ENCODE measurements around the gene GGT7.

DNA sequence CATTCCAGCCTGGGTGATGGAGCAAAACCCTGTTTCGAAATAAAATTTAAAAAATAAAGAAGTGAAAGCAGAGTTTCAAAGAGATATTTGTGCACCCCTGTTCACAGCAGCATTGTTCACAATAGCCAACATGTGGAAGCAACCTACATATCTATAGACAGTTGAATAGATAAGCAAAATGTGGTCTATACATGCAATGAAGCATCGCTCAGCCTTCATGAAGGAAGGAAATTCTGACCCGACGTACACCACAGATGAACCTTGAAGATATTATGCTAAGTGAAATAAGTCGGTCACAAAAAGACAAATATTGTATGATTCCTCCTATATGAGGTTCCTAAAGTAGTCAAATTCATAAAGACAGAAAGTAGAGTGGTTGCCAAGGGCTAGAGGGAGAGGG is 40.7 kb downstream of the GGT7 start:
- no peak for TF ChIP-seq CTCF (IDR thresholded peaks at IDR 0.05)
- no peak for TF ChIP-seq POLR2A (IDR thresholded peaks at IDR 0.05)
